Neural crest cell (in vitro differentiated cells): Measurements from ENCODE around the gene DBR1. TPM values are rescaled to one million over a fixed set of nuclear protein-coding genes. Genes with fewer than 3 reads are reported as not detected.
A peak's percentile ranks its signal among the peaks of the same experiment; 100 is the strongest.
"Not testable (repeated sequence)": the region's sequence is repeated elsewhere in the genome, so short reads cannot be mapped to it uniquely, and the experiment has no call there.

ENCODE experiments used
- DNase-seq: peaks from one replicate; pipeline ENCODE4 v3.0.0; 2021; ENCODE audit warnings: low read depth, mixed read lengths, low spot score
- H3K27ac Mint-ChIP-seq: one replicate; pipeline ENCODE4 v1.8.0; 2021; ENCODE audit warnings: mild to moderate bottlenecking, mixed read lengths; ENCODE audit not compliant: unreplicated experiment
- H3K27me3 Mint-ChIP-seq: 2 replicates; pipeline ENCODE4 v1.8.0; 2021; ENCODE audit warnings: low read depth, mild to moderate bottlenecking, mixed read lengths
- H3K36me3 Mint-ChIP-seq: 2 replicates; pipeline ENCODE4 v1.8.0; 2021; ENCODE audit warnings: low read depth, mild to moderate bottlenecking, mixed read lengths
- H3K4me1 Mint-ChIP-seq: 2 replicates; pipeline ENCODE4 v1.8.0; 2021; ENCODE audit warnings: mixed read lengths
- H3K4me3 Mint-ChIP-seq: one replicate; pipeline ENCODE4 v1.8.0; 2021; ENCODE audit warnings: mild to moderate bottlenecking, mixed read lengths
- H3K9me3 Mint-ChIP-seq: 2 replicates; pipeline ENCODE4 v1.8.0; 2021; ENCODE audit warnings: mixed read lengths
- total RNA-seq: library from RNA; stranded (reverse); gene quantifications from 2 replicates; pipeline ENCODE4 v1.2.1, GENCODE V29; 2021
- TF ChIP-seq, protein P1 (sequence below): fragments of 200-600 bp; sonication (generic); conservative IDR thresholded peaks from 2 replicates; pipeline ENCODE4 v1.5.0; 2021; ENCODE audit warnings: antibody characterized with exemption, mild to moderate bottlenecking

The DBR1 gene
- total RNA-seq, 1 donor from 2014 or later = 25.6 TPM

DNA sequence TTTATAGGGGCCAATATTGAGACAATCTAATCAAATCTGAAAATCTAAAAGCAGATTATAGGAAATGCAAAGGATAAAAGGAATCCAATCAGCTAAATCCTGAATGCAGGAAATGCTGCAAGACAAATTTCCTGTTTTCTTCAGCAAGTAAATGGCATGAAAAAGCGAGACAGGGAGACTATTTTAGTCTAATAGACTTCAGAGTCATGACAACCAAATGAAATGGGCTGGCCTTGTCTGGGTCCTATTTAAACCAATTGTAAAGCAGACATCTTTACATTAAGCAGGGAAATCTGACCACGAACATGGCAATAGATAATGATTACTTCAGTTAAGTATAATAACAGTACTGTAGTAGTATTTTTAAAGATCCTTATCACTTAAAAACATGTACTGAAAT lies 2.1 kb downstream of the DBR1 start:
- H3K9me3 Mint-ChIP-seq = no peaks in the 10 kb centered on the region
- peaks cover 32% of the 10 kb centered on the region for H3K4me1 Mint-ChIP-seq
- TF ChIP-seq, protein P1, sequence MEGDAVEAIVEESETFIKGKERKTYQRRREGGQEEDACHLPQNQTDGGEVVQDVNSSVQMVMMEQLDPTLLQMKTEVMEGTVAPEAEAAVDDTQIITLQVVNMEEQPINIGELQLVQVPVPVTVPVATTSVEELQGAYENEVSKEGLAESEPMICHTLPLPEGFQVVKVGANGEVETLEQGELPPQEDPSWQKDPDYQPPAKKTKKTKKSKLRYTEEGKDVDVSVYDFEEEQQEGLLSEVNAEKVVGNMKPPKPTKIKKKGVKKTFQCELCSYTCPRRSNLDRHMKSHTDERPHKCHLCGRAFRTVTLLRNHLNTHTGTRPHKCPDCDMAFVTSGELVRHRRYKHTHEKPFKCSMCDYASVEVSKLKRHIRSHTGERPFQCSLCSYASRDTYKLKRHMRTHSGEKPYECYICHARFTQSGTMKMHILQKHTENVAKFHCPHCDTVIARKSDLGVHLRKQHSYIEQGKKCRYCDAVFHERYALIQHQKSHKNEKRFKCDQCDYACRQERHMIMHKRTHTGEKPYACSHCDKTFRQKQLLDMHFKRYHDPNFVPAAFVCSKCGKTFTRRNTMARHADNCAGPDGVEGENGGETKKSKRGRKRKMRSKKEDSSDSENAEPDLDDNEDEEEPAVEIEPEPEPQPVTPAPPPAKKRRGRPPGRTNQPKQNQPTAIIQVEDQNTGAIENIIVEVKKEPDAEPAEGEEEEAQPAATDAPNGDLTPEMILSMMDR = no peak
- no peak for DNase-seq
- H3K4me3 Mint-ChIP-seq = peak overlapping the region; percentile 99
- H3K36me3 Mint-ChIP-seq = no peaks in the 10 kb centered on the region
- no peak overlapping the region for H3K27ac Mint-ChIP-seq
- H3K27me3 Mint-ChIP-seq = peaks cover 5% of the 10 kb centered on the region

DNA sequence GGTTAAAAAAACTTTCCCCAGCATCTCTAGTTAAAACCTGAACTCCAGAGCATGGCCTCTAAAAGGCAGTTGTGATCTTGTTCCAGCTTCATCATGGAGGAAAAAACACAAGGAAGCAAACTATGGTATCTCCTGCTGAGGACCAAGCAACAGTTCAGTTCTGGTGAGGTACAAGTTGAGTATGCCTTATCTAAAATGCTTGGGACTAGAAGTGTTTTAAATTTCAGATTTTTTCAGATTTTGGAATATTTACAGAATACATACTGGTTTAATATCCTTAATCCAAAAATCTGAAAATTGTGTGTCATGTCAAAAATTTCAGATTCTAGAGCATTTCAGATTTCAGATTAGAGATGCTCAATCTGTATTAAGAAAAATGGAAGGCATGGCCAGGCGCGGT lies 9.7 kb downstream of the DBR1 start:
- DNase-seq = no peak
- Mint-ChIP-seq H3K9me3 (no peaks in the 10 kb centered on the region), H3K27ac (no peak overlapping the region), H3K27me3 (no peaks in the 10 kb centered on the region), H3K4me3 (no peak overlapping the region), H3K4me1 (no peaks in the 10 kb centered on the region), H3K36me3 (peaks cover 28% of the 10 kb centered on the region)
- TF ChIP-seq, protein P1 = no peak

DNA sequence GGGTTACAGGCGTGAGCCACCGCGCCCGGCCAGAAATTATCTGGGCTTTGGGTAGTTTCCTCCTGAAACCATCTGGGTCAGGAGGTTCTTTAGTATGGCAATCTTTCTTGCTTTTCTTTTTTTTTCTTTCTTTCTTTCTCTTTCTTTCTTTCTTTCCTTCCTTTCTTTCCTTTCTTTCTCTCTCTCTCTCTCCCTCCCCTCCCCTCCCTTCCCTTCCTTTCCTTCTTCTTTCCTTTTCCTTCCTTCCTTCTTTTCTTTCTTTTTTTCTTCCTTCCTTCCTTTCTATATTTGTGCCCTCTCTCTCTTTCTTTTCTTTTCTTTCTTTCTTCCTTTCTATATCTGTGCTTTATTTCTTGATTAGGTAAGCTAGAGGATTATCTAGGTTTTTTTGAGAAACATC lies 17.0 kb downstream of the DBR1 start:
- H3K27me3 Mint-ChIP-seq = no peaks in the 10 kb centered on the region
- TF ChIP-seq, protein P1 = no peak
- no peak overlapping the region for H3K27ac Mint-ChIP-seq
- DNase-seq = no peak
- H3K4me3 Mint-ChIP-seq = no peak overlapping the region
- peaks cover 15% of the 10 kb centered on the region for H3K36me3 Mint-ChIP-seq
- peaks cover 6% of the 10 kb centered on the region for H3K9me3 Mint-ChIP-seq
- no peaks in the 10 kb centered on the region for H3K4me1 Mint-ChIP-seq

DNA sequence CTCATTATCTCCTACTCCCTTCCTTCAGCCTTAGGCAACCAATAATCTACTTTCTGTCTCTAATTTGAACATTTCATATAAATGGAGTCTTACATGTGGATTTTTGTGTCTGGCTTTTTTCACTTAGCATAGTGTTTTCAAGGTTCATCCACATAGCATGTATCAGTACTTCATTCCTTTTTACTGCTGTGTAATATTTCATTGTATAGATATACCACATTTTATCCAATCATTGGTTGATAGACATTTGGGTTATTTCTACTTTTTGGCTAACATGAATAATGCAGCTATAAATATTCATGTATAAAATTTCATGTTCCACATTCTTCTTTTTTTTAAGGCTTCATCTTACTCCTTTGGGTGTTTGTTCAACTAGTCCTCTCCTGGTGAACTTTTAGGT lies 20.2 kb downstream of the DBR1 start:
- no peaks in the 10 kb centered on the region for H3K4me1 Mint-ChIP-seq
- peaks cover 6% of the 10 kb centered on the region for H3K9me3 Mint-ChIP-seq
- TF ChIP-seq, protein P1 = no peak
- no peak for DNase-seq
- H3K4me3 Mint-ChIP-seq = no peak overlapping the region
- peaks cover 5% of the 10 kb centered on the region for H3K36me3 Mint-ChIP-seq
- no peak overlapping the region for H3K27ac Mint-ChIP-seq
- no peaks in the 10 kb centered on the region for H3K27me3 Mint-ChIP-seq

DNA sequence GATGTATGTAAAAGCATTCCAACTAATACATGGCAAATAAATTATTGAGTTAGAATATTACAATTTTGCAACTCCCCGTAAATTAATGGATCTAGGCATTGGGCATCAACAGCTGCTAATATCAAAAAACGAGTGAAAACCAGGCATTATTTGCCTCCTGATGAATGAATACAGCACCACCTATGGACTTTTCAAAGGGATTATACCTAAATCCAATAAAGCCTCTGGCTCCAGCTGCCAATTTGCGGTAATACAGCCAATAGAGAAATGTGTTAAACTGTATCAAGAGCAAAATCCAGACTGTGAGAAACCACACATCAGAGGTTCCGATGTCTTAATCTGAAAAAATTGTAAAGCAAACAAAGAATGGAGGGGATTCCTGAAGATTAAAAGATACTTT lies 26.2 kb downstream of the DBR1 start:
- H3K27me3 Mint-ChIP-seq = no peaks in the 10 kb centered on the region
- H3K9me3 Mint-ChIP-seq = peaks cover 3% of the 10 kb centered on the region
- TF ChIP-seq, protein P1 = no peak
- H3K4me1 Mint-ChIP-seq = no peaks in the 10 kb centered on the region
- H3K36me3 Mint-ChIP-seq = no peaks in the 10 kb centered on the region
- no peak for DNase-seq
- H3K27ac Mint-ChIP-seq = no peak overlapping the region
- H3K4me3 Mint-ChIP-seq = no peak overlapping the region

DNA sequence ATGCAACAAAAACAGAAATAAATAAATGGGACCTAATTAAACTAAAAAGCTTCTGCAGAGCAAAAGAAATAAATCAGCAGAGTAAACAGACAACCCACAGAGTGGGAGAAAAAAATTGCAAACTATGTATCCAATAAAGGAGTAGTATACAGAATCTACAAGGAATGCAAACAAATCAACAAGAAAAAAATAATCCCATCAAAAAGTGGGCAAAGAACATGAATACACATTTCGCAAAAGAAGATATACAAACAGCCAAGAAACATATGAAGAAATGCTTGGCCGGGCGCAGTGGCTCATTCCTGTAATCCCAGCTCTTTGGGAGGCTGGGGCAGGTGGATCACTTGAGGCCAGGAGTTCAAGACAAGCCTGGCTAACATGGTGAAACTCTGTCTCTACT lies 32.5 kb downstream of the DBR1 start:
- not testable (repeated sequence) for H3K9me3 Mint-ChIP-seq

More for the DNA sequence above, 32.5 kb downstream of the DBR1 start:
- not testable (repeated sequence) for H3K27me3 Mint-ChIP-seq, H3K4me1 Mint-ChIP-seq, DNase-seq, H3K27ac Mint-ChIP-seq, H3K36me3 Mint-ChIP-seq, H3K4me3 Mint-ChIP-seq
